H54 (cell line): Measurements from ENCODE around the gene CHD1L.
"Not testable (repeated sequence)": the region's sequence is repeated elsewhere in the genome, so short reads cannot be mapped to it uniquely, and the experiment has no call there.

ENCODE experiments used
- DNase-seq: peaks from one replicate; pipeline ENCODE4 v3.0.0; 2011; ENCODE audit warnings: low spot score, mixed read lengths; ENCODE audit not compliant: insufficient read length
- FAIRE-seq: peaks from 3 replicates; lab custom pipeline; 2011; peaks lifted over from hg19 to GRCh38; lab: Jason Lieb, UNC
- POLR2A ChIP-seq: IDR thresholded peaks from 2 replicates; pipeline ENCODE4 v1.6.1; 2011; ENCODE audit warnings: low read depth, mild to moderate bottlenecking, low read length

The CHD1L gene

GRCh38 chr1:147238925-147239820 lies 3.3 kb upstream of the CHD1L start:
- FAIRE-seq = no peak
- TF ChIP-seq POLR2A = no peak
- no peak for DNase-seq

- not testable (repeated sequence) for FAIRE-seq, DNase-seq
These were observed 2.3 kb upstream of the CHD1L start for GRCh38 chr1:147240131-147240721.

GRCh38 chr1:147241934-147242448 lies 493 bp upstream of the CHD1L start:
- DNase-seq (no peak), FAIRE-seq (no peak)
- TF ChIP-seq POLR2A = no peak

GRCh38 chr1:147243228-147243685 lies 773 bp downstream of the CHD1L start:
- no peak for TF ChIP-seq POLR2A
- DNase-seq = no peak
- FAIRE-seq = no peak

GRCh38 chr1:147243841-147244240 lies 1.4 kb downstream of the CHD1L start:
- no peak for TF ChIP-seq POLR2A
- DNase-seq (no peak), FAIRE-seq (no peak)

GRCh38 chr1:147245129-147245528 lies 2.6 kb downstream of the CHD1L start:
- no peak for TF ChIP-seq POLR2A
- no peak for FAIRE-seq
- DNase-seq = no peak

GRCh38 chr1:147245586-147246021 lies 3.1 kb downstream of the CHD1L start:
- FAIRE-seq = no peak
- TF ChIP-seq POLR2A = no peak
- DNase-seq = no peak

GRCh38 chr1:147246044-147246690 lies 3.7 kb downstream of the CHD1L start:
- no peak for FAIRE-seq
- TF ChIP-seq POLR2A = no peak
- DNase-seq = no peak

- TF ChIP-seq POLR2A = no peak
- FAIRE-seq (no peak), DNase-seq (no peak)
These were observed 4.6 kb downstream of the CHD1L start for GRCh38 chr1:147246910-147247655.

- FAIRE-seq (no peak), DNase-seq (no peak)
- TF ChIP-seq POLR2A = no peak
These were observed 5.3 kb downstream of the CHD1L start for GRCh38 chr1:147247656-147248238.

GRCh38 chr1:147252540-147252939 lies 10.1 kb downstream of the CHD1L start:
- DNase-seq (no peak), FAIRE-seq (no peak)
- TF ChIP-seq POLR2A = no peak

GRCh38 chr1:147260956-147261355 lies 18.5 kb downstream of the CHD1L start:
- TF ChIP-seq POLR2A = no peak
- FAIRE-seq (no peak), DNase-seq (no peak)

- FAIRE-seq (no peak), DNase-seq (peak; percentile 14)
- no peak for TF ChIP-seq POLR2A
These were observed 21.8 kb downstream of the CHD1L start for GRCh38 chr1:147264158-147264768.
